Endothelial cell of hepatic sinusoid (primary cell): Measurements from ENCODE around the gene NADK2.

Experiments
- in situ Hi-C: cut with HindIII; loops from 2 replicates; pipeline ENCODE4 v1.10.0; 2017; ENCODE audit warnings: low sequenced_read_pairs

The NADK2 gene

GRCh38 chr5:36250427-36250826 lies 8.7 kb upstream of the NADK2 start:
- in situ Hi-C loops, result no loop called here

DNA sequence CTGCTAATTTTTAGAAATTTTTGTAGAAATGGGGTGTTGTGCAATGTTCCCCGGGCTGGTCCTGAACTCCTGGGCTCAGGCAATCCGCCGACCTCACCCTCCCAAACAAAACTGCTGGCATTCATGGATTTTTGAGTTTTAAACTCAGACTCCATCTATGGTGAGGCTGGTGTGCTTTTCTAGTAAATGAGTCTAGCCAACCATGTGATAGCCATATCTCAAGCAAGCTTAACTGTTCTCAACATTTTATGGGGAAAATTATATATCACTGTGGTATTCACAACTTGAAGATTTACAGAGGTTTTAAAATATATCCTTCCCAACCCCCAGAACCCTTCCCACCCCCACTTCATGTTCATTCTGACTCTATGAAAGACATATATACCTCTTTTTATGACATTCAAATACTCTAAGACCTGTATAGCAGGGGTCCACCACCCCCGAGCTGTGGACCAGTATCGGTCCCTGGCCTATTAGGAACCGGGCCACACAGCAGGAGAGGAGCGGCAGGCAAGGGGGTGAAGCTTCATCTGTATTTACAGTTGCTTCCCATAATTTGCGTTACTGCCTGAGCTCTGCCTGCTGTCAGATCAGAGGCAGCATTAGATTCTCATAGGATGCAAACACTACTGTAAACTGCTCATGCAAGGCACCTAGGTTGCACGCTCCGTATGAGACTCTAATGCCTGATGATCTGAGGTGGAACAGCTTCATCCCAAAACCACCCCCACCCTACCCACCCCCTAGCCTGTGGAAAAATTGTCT lies 4.5 kb upstream of the NADK2 start:
- in situ Hi-C loops, result loop anchor here (5.0 kb wide), 1 partner anchor 456 kb away; no protein-coding TSS in a partner anchor

DNA sequence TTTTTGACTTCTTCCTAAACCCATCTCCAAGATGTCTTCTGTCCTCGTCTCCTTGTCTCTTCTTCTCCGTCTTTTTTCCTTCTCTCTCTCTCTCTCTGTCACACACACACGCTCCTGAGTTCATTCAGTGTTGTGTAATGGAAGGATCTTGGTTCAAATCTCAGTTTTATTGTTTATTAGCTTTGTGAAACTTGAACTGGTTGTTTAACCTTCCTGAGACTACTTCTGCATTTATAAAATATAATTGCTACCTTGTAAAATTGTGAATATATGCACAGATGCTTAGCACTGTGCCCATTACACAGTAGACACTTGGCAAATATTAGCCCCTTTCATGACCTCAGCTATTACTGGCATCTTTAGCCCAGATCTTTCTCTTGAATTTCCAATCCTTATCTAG lies 2.4 kb upstream of the NADK2 start:
- in situ Hi-C loops, result no loop called here

GRCh38 chr5:36243653-36244052 lies 1.9 kb upstream of the NADK2 start:
- in situ Hi-C loops, result no loop called here

GRCh38 chr5:36242534-36243485 lies 1.1 kb upstream of the NADK2 start:
- in situ Hi-C loops, result no loop called here

DNA sequence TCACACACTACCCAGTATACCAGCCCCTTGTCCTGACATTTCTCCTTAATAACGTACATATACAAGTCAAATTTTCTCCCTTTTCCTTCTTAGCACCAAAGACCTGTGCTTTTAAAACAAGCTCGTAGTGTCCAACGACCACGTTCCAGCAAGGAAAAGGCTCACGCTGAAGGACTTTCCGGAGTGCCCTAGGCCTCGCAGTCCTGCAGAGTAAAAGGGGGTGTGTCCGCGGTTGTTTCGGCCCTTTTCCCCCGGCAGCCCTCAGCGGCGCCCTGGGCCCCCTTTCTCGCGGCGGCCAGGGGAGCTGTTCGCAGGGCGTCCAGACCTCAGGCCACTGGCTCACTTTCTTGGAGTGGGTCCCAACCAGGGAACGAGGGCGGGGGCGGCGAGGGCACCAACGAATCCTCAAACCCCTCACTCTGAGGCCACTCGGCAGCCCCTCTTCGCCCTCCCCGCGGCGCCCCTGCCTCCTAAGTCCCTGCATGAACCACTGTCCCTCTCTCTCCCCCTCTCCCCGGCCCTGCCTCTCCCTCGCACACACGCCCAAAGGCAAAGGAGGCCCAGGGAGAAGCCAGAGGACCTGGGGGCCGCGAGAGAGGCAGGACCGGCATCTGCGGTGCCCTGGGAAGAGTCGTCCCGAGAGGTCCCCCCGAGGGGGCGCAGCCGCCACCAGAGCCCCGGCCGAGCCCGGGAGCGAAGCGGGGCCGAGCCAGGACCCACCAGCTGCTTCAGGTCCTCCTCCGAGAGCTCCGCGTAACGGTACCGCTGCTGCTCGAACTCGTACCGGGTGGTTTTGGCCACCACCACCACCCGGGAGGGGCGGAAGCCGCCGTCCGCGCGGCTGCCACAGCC lies 720 bp downstream of the NADK2 start:
- in situ Hi-C loops, result no loop called here

DNA sequence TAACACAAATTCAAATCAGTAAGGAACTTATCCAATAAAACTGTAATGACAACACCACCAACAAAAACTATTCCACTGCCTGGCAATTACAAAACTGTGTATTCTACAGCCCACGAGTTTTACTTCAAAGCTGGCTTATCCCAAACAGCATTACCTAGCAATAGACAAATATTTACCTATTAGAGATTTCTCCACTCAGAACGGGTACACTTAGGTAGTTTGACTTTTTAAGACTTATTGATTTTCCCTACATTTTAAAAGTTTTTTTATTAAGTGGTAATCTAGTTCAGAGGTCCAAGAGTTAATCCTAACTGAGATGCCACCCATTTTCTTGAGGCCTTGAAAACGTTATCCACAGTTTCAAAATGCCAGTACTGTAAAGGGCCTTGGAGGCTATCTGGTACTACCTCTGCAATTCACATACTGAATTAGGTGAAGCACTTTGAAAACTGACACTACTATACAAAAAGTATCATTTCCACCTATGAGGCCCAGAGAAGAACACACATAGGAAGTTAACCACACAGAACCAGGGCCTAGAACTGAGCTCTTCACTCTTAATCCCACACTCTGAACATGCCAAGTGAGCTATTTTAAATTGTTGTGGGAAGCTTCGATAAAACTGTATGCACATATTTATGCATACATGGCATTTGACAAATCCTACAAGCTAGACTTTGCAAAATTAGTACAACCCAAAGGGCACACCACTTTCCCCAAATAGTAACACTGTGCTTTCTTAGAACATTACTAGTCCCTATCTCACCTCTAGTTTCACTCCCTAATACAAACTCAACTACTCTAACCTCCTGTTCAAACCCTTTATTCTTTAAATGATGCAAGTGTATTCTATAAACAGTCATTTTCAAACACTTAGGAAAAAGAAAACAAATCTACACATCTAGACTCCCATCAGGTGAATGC lies 2.1 kb downstream of the NADK2 start:
- in situ Hi-C loops, result no loop called here

GRCh38 chr5:36238502-36239295 lies 3.0 kb downstream of the NADK2 start:
- in situ Hi-C loops, result no loop called here

GRCh38 chr5:36237751-36238150 lies 4.0 kb downstream of the NADK2 start:
- in situ Hi-C loops, result no loop called here

DNA sequence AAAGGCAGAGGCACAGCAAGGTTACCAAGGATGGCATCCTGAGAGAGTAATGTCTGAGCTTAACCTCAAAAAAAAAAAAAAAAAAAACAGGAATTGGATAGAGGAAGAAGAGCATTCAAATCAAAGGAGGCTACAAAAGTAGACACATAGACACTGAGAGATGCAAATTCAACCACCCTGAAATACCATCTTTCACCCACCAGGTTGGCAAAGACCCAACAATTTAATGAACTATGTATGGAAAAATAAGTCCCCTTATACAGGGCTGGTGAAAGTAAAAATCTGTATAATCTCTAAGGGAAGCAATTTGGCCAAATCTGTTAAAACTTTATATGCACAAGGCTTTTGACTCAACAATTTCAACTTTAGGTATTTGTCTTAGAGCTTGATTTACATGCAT lies 4.9 kb downstream of the NADK2 start:
- in situ Hi-C loops, result no loop called here

GRCh38 chr5:36232533-36232932 lies 9.2 kb downstream of the NADK2 start:
- in situ Hi-C loops, result no loop called here

GRCh38 chr5:36230151-36230790 lies 11.5 kb downstream of the NADK2 start:
- in situ Hi-C loops, result no loop called here

DNA sequence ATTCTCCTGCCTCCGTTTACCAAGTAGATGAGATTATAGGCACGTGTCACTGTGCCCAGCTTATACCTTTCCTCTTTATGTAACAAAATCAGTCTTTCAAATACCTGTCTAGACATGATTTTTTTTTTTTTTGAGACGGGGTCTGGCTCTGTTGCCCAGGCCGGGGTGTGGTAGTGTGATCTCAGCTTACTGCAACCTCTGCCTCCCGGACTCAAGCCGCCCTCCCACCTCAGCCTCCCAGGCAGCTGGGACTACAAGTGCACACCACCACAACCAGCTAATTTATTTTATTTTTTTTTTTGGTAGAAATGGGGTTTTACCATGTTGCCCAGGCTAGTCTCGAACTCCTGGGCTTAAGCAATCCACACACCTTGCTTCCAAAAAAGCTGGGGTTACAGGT lies 13.2 kb downstream of the NADK2 start:
- in situ Hi-C loops, result no loop called here

DNA sequence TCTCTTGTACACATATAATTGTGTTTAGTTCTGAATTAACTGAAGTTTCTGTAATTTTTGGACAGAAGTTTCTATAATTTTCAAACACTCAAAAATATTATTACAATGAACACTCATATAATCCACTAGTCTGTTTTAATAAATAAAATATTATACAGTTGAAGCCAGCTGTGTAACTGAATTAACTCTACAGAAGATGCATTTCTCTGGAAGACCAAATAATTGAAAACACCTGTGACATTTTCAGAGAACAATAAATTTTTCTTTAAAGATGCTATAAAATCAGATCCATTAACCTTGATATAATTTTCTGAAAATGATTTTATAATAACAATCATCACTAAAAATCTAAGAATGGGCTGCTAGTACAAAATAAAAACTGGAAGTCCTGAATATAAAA lies 14.7 kb downstream of the NADK2 start:
- in situ Hi-C loops, result no loop called here

DNA sequence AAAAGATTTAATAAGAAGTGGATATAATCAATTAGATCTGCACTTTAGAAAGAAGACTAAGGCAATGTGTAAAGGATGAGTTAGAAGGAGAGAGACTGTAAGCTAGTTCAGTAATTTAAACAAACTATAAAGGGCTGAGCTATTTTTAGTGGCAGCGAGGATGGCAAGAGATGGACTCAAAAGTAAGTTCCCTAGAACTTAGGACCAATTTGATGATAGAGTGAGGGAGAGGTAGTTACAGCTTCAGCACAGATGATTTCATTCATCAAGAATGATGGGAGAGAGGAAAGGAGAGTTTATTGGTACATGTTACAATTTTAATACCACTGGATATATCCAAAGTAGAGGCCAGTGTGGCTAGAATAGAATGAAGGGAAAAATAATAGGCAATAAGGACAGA lies 19.1 kb downstream of the NADK2 start:
- in situ Hi-C loops, result no loop called here

GRCh38 chr5:36217988-36218387 lies 23.7 kb downstream of the NADK2 start:
- in situ Hi-C loops, result no loop called here

DNA sequence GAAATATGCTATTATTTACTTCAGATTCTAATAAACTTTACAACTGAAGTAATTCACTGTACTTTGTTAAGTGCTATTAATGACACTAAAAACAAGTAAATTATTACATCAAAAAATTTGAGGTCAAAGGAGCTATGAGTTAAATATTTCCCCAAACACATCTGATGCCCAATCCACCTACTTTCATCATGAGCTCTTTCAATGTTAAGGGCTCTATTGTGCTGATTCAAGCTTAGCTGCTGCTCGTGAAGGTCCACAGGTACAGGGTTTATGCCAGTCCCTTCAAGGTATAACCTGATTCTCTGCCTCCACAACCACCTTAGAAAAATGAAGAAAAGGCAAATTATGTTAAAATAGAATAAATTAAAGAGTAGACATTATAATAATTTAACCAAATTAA lies 24.2 kb downstream of the NADK2 start:
- in situ Hi-C loops, result no loop called here

GRCh38 chr5:36215910-36216309 lies 25.8 kb downstream of the NADK2 start:
- in situ Hi-C loops, result no loop called here

- in situ Hi-C loops, result no loop called here
These were observed 27.3 kb downstream of the NADK2 start for GRCh38 chr5:36214436-36214835.
